Suppressor macrophage treated with lipopolysaccharide for 1 hour (primary cell): Measurements from ENCODE around the gene PI4KA.
A peak's percentile ranks its signal among the peaks of the same experiment; 100 is the strongest.

Source experiments
- DNase-seq, 3 donors: peaks; one replicate each; pipeline ENCODE4 v3.0.0-alpha.2; 2020 to 2022

PI4KA gene

GRCh38 chr22:20881869-20882815 lies 23.5 kb upstream of the PI4KA start:
- DNase-seq: no peak

- no peak for DNase-seq
These were observed 22.6 kb upstream of the PI4KA start for GRCh38 chr22:20881231-20881630.

GRCh38 chr22:20877715-20878114 lies 19.1 kb upstream of the PI4KA start:
- DNase-seq: no peak

- no peak for DNase-seq
These were observed 16.7 kb upstream of the PI4KA start for GRCh38 chr22:20875296-20875695.

- no peak for DNase-seq
These were observed 14.6 kb upstream of the PI4KA start for GRCh38 chr22:20873214-20873613.

- no peak for DNase-seq
These were observed 10.6 kb upstream of the PI4KA start for GRCh38 chr22:20869234-20869633.

GRCh38 chr22:20868025-20868962 lies 9.7 kb upstream of the PI4KA start:
- no peak for DNase-seq

GRCh38 chr22:20867179-20868024 lies 8.8 kb upstream of the PI4KA start:
- peak; percentile 86 to 89 (median 88) for DNase-seq

GRCh38 chr22:20866736-20867135 lies 8.1 kb upstream of the PI4KA start:
- DNase-seq: no peak

GRCh38 chr22:20865875-20866445 lies 7.3 kb upstream of the PI4KA start:
- no peak for DNase-seq

- no peak for DNase-seq
These were observed 6.7 kb upstream of the PI4KA start for GRCh38 chr22:20865331-20865730.

- DNase-seq: peak; percentile 58 to 69 (median 66)
These were observed 5.7 kb upstream of the PI4KA start for GRCh38 chr22:20864186-20864908.

GRCh38 chr22:20863366-20863765 lies 4.8 kb upstream of the PI4KA start:
- DNase-seq: peak; percentile 47 to 58 (median 48)

GRCh38 chr22:20862540-20862939 lies 3.9 kb upstream of the PI4KA start:
- no peak for DNase-seq

- DNase-seq: no peak
These were observed 1.0 kb upstream of the PI4KA start for GRCh38 chr22:20859615-20860014.

- DNase-seq: peak; percentile 74 to 87 (median 81)
These were observed 585 bp downstream of the PI4KA start for GRCh38 chr22:20857838-20858614.

GRCh38 chr22:20857247-20857643 lies 1.4 kb downstream of the PI4KA start:
- DNase-seq: no peak

GRCh38 chr22:20853236-20853660 lies 5.4 kb downstream of the PI4KA start:
- no peak for DNase-seq

- no peak for DNase-seq
These were observed 6.1 kb downstream of the PI4KA start for GRCh38 chr22:20852503-20852902.

GRCh38 chr22:20852076-20852475 lies 6.5 kb downstream of the PI4KA start:
- DNase-seq: no peak
